ENCODE measurements around the gene VCAN. TPM values are rescaled to one million over a fixed set of nuclear protein-coding genes. Genes with fewer than 3 reads are reported as not detected.

The VCAN gene
- total RNA-seq, 6 experiments from 2014 or later = 3.8 to 13.8 (median 6.0) TPM

GRCh38 chr5:83469075-83469474, 2.5 kb upstream of the VCAN start:
- intact Hi-C loops (cut with DNase I) = no loop called here
- Histone ChIP-seq H3K4me1 (peaks cover 0 to 6% (median 0%) of the 10 kb centered on the region in 4 donors), H3K27ac (no peak overlapping the region), H3K27me3 (peaks cover 0 to 11% of the 10 kb centered on the region in 2 donors), H3K36me3 (no peaks in the 10 kb centered on the region), H3K4me3 (no peak overlapping the region), H3K9me3 (no peaks in the 10 kb centered on the region)
- no peak for TF ChIP-seq POLR2A (IDR thresholded peaks at IDR 0.05)
- TF ChIP-seq CTCF (IDR thresholded peaks at IDR 0.05) = no peak
- DNase-seq (no peak), ATAC-seq (no peak)

DNA sequence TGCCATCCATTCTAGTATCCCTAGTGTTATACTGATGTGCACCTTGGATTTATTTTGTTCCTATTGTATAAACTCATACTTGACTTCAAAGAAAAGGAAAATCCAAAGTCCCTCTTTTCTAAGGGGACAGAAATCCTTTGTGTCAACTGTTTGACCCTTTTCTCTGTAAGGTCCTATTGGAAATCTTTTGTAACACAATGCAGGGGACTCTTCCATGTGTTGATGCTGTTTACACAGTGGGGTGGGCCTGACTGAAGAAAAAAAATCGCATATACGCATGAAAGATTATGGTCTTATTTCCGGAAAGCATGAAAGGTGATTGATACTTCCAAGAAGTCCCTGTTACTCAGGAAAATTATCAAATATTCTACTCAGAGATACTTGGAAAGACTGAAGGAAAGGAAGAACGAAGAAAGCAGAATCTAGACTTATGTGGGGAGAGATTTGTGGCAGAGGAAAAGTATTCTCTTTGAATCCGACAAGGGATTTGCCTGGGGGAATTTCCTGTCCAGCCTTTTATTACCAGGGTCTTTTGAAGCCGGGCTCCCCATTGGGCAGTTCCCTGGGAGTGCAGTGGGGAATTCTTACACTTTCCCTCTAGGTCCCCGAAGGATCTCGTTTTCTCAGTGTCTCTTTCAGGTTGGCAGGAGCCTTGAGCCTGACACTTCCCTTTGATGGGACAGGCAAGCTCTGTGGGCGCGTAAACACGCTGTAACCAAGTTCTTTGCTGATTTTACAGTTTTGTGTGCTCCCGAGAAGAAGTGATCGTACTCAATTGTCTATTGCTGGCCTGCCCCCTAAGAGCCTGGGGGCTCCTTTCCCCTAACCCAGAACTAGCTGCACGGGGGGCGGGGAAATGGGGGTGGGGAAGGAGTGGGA, 779 bp upstream of the VCAN start:
- H3K27me3 ChIP-seq = peaks cover 0 to 24% of the 10 kb centered on the region in 2 donors
- DNase-seq (no peak), ATAC-seq (no peak)
- H3K4me1 ChIP-seq = peaks cover 0 to 19% (median 0%) of the 10 kb centered on the region in 4 donors
- intact Hi-C loops (cut with DNase I) = no loop called here
- H3K36me3 ChIP-seq = no peaks in the 10 kb centered on the region
- H3K27ac ChIP-seq = no peak overlapping the region
- 11% methylated on average over 14 of the region's 15 CpGs for WGBS (ENCODE audit: insufficient coverage, low coverage, low lambda C conversion rate, missing lambda C conversion rate)
- no peaks in the 10 kb centered on the region for H3K9me3 ChIP-seq
- TF ChIP-seq CTCF (IDR thresholded peaks at IDR 0.05) = no peak
- TF ChIP-seq POLR2A (IDR thresholded peaks at IDR 0.05) = no peak
- peak overlapping the region in 2 of 3 donors; percentile 2 to 6 for H3K4me3 ChIP-seq

- no peak overlapping the region for H3K27ac ChIP-seq
- no peaks in the 10 kb centered on the region for H3K36me3 ChIP-seq
- no peaks in the 10 kb centered on the region for H3K9me3 ChIP-seq
- intact Hi-C loops (cut with DNase I) = no loop called here
- TF ChIP-seq CTCF (IDR thresholded peaks at IDR 0.05) (no peak), POLR2A (IDR thresholded peaks at IDR 0.05) (no peak)
- WGBS (ENCODE audit: insufficient coverage, low coverage, low lambda C conversion rate, missing lambda C conversion rate) = 2% methylated on average over 4 of the region's 5 CpGs
- H3K4me3 ChIP-seq = peak overlapping the region in 2 of 3 donors; percentile 18 to 41
- peaks cover 0 to 19% (median 0%) of the 10 kb centered on the region in 4 donors for H3K4me1 ChIP-seq
- DNase-seq (no peak), ATAC-seq (no peak)
- H3K27me3 ChIP-seq = peaks cover 0 to 24% of the 10 kb centered on the region in 2 donors
These were observed 616 bp downstream of the VCAN start for GRCh38 chr5:83472213-83472507.

DNA sequence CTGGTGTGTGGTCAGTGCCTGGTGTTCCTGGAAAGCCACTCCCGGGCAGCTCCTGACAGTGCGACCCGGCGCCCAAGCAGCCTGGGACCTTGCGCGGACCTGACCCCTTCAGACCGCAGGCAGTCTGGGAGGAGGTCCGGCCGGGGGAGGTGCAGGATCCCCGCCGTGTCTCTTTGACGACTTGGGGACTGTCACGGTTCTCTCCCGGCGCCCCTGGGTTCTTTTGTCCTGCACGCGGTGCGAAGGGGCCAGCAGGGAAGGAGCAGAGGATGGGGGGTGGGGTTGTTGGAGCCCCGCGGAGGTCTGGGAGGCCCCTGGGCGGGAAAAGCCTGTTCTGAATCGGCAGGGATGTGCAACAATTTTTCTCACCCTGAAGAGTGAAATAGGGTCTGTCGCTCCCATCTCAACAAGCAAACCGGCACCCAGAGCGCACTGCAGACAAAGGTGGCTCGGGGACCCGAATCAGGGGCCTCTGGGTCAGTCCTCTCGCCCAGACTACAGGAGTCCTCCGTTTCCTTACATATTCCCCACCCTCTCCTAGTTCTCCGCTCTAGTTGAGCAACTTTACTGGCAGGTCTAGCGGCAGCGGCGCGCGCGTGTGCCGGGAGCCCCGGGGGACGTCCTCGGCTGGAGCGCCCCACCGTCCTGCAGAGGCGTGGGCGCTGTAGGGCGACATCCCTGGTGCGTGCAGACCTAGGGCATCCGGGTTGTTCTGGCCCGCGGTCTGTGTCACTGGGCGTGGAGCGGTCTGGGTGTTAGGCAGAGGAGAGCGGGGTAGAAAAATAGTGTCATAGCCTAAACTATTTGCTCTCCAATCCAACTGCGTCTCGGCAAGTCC, 1.2 kb downstream of the VCAN start:
- Histone ChIP-seq H3K36me3 (no peaks in the 10 kb centered on the region), H3K4me3 (peak overlapping the region; percentile 18 to 41 (median 34)), H3K27me3 (peaks cover 0 to 24% of the 10 kb centered on the region in 2 donors), H3K9me3 (no peaks in the 10 kb centered on the region), H3K4me1 (peaks cover 0 to 19% (median 0%) of the 10 kb centered on the region in 4 donors), H3K27ac (no peak overlapping the region)
- intact Hi-C loops (cut with DNase I) = no loop called here
- ATAC-seq (peak; percentile 37 to 53 (median 46)), DNase-seq (peak in 1 of 3 donors; percentile 27)
- TF ChIP-seq CTCF (IDR thresholded peaks at IDR 0.05) (no peak), POLR2A (IDR thresholded peaks at IDR 0.05) (no peak)
- WGBS (ENCODE audit: insufficient coverage, low coverage, low lambda C conversion rate, missing lambda C conversion rate) = 2% methylated on average over 9 of the region's 54 CpGs
